Amygdala (tissue), 56 donors: ENCODE measurements around the gene ZSCAN21.
"Not testable (repeated sequence)": the region's sequence is repeated elsewhere in the genome, so short reads cannot be mapped to it uniquely, and the experiment has no call there.

ENCODE experiments used
- DNase-seq, 56 donors: peaks; one replicate each; lab custom pipeline; 2025; lab: John Stamatoyannopoulos, UW

ZSCAN21 gene

GRCh38 chr7:100049441-100050291, at the start of gene ZSCAN21:
Gene ZSCAN21 (plus strand): TSS chr7:100049774. CDS start chr7:100057007, 7,233 bp downstream.
- DNase-seq = peak in 55 of 56 donors; percentile 32 to 86 (median 73)

GRCh38 chr7:100000239-100000638, 49.3 kb upstream of the ZSCAN21 start:
- DNase-seq = no peak

- DNase-seq = peak in 49 of 56 donors; percentile 6 to 83 (median 52)
These were observed 45.6 kb upstream of the ZSCAN21 start for GRCh38 chr7:100003711-100004661.

- DNase-seq = no peak
These were observed 41.7 kb upstream of the ZSCAN21 start for GRCh38 chr7:100007887-100008286.

GRCh38 chr7:100008525-100008924, 41.0 kb upstream of the ZSCAN21 start:
- no peak for DNase-seq

GRCh38 chr7:100009952-100010351, 39.6 kb upstream of the ZSCAN21 start:
- DNase-seq = not testable (repeated sequence)

- no peak for DNase-seq
These were observed 38.7 kb upstream of the ZSCAN21 start for GRCh38 chr7:100010901-100011300.

GRCh38 chr7:100011516-100011915, 38.1 kb upstream of the ZSCAN21 start:
- DNase-seq = no peak

- DNase-seq = not testable (repeated sequence)
These were observed 36.9 kb upstream of the ZSCAN21 start for GRCh38 chr7:100012385-100013327.

GRCh38 chr7:100013328-100013676, 36.3 kb upstream of the ZSCAN21 start:
- DNase-seq = no peak

- DNase-seq = peak; percentile 48 to 93 (median 80)
These were observed 34.1 kb upstream of the ZSCAN21 start, which contains the start of gene ZKSCAN1 for GRCh38 chr7:100015232-100016214. Gene ZKSCAN1 (plus strand): TSS chr7:100015596. CDS start chr7:100023507, 7,911 bp downstream.

- DNase-seq = peak in 47 of 56 donors; percentile 2 to 89 (median 48)
These were observed 33.2 kb upstream of the ZSCAN21 start for GRCh38 chr7:100016215-100016901.

- DNase-seq = peak in 2 of 56 donors; percentile 6 to 10
These were observed 32.3 kb upstream of the ZSCAN21 start for GRCh38 chr7:100017300-100017699.

GRCh38 chr7:100017875-100018274, 31.7 kb upstream of the ZSCAN21 start:
- no peak for DNase-seq

GRCh38 chr7:100019908-100020307, 29.7 kb upstream of the ZSCAN21 start:
- no peak for DNase-seq

GRCh38 chr7:100021297-100021696, 28.3 kb upstream of the ZSCAN21 start:
- DNase-seq = no peak

- DNase-seq = no peak
These were observed 27.0 kb upstream of the ZSCAN21 start for GRCh38 chr7:100022621-100023020.

- no peak for DNase-seq
These were observed 26.0 kb upstream of the ZSCAN21 start for GRCh38 chr7:100023526-100023925.
